Measurements from ENCODE around the gene ZNF770.

Gene ZNF770

GRCh38 chr15:34988027-34988902, at the start of gene ZNF770 (continued):
- TF ChIP-seq ZBTB17 (tag by site-specific recombination; IDR thresholded peaks at IDR 0.05) (peak; percentile 59), ZNF785 (tag by site-specific recombination; IDR thresholded peaks at IDR 0.05) (0 out of 2 replicates have a peak, but pooled peaks have one; percentile 74), SP2 (tag by site-specific recombination; IDR thresholded peaks at IDR 0.05) (no peak), ZNF621 (tag by site-specific recombination; IDR thresholded peaks at IDR 0.05) (no peak), RBAK (tag by site-specific recombination; IDR thresholded peaks at IDR 0.05) (no peak), SP3 (tag by site-specific recombination; IDR thresholded peaks at IDR 0.05) (0 out of 2 replicates have a peak, but pooled peaks have one; percentile 34), ZNF623 (tag by site-specific recombination; IDR thresholded peaks at IDR 0.05) (0 out of 2 replicates have a peak, but pooled peaks have one; percentile 10), ZBTB6 (tag by site-specific recombination; IDR thresholded peaks at IDR 0.05) (peak; percentile 42), ZNF121 (tag by site-specific recombination; IDR thresholded peaks at IDR 0.05) (no peak), ZNF24 (tag by site-specific recombination; IDR thresholded peaks at IDR 0.05) (0 out of 2 replicates have a peak, but pooled peaks have one; percentile 58), ZIC2 (tag by site-specific recombination; IDR thresholded peaks at IDR 0.05) (no peak), ZSCAN18 (tag by site-specific recombination; IDR thresholded peaks at IDR 0.05) (0 out of 2 replicates have a peak, but pooled peaks have one; percentile 37), ZNF2 (tag by site-specific recombination; IDR thresholded peaks at IDR 0.05) (peak; percentile 25; the same call in 1 of the 2 replicates), PRDM10 (tag by site-specific recombination; IDR thresholded peaks at IDR 0.05) (peak; percentile 69), TCF7L2 (IDR thresholded peaks at IDR 0.05; ENCODE audit: borderline replicate concordance, low read depth, low read length) (no peak), ZNF692 (tag by site-specific recombination; IDR thresholded peaks at IDR 0.05) (peak; percentile 74), ZBTB10 (tag by site-specific recombination; IDR thresholded peaks at IDR 0.05) (peak; percentile 86), ZNF830 (tag by site-specific recombination; IDR thresholded peaks at IDR 0.05; ENCODE audit: low read depth) (no peak), MZF1 (tag by site-specific recombination; IDR thresholded peaks at IDR 0.05; ENCODE audit: borderline replicate concordance) (peak; percentile 95; the same call in 1 of the 2 replicates), ZBTB11 (tag by site-specific recombination; conservative IDR thresholded peaks at IDR 0.05; ENCODE audit: low read depth) (peak; percentile 99), ZNF335 (tag by site-specific recombination; conservative IDR thresholded peaks at IDR 0.05) (peak; percentile 95), ZBTB48 (tag by site-specific recombination; IDR thresholded peaks at IDR 0.05) (peak; percentile 90), KLF16 (tag by site-specific recombination; IDR thresholded peaks at IDR 0.05) (no peak)
